Neural cell (in vitro differentiated cells): ENCODE results near the gene GRIN3B.

Experiments
- CTCF ChIP-seq: fragments of 450-650 bp; IDR thresholded peaks from 2 replicates; pipeline ENCODE4 v1.5.1; 2014; ENCODE audit warnings: antibody characterized with exemption, mild to moderate bottlenecking, moderate library complexity; ENCODE audit not compliant: poor library complexity, severe bottlenecking
- SMC3 ChIP-seq: fragments of 450-650 bp; conservative IDR thresholded peaks from 2 replicates; pipeline ENCODE4 v1.6.1; 2014; ENCODE audit warnings: antibody characterized with exemption, mild to moderate bottlenecking, moderate library complexity; ENCODE audit not compliant: poor library complexity

GRCh38 chr19:999379-999719 is 870 bp upstream of the GRIN3B start:
- no peak for TF ChIP-seq CTCF
- no peak for TF ChIP-seq SMC3
